ENCODE results near the gene STPG4. TPM values are rescaled to one million over a fixed set of nuclear protein-coding genes. Genes with fewer than 3 reads are reported as not detected.

Gene STPG4
- total RNA-seq, 2 donors from 2014 or later, result 0.15 to 0.42 TPM

DNA sequence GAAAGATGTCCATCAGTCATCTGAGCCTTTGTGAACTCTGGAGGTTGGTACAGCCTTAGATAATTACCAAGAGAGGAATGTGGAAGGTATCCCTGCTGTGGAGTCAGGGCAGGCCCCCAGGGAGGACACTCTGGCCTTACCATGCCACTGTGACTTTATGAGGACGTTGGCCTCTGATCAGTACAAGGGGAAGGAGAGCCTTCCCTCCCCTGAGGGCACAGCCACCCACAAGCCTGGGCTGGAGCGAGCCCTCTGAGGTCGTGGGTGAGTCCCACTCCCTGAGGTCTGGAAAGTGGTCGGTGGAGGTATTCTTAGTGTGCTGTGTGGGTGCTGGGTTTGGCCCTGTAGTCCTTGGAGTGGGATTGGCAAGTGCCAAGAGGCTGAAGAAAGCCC lies 91.6 kb downstream of the STPG4 start:
- Mint-ChIP-seq H3K4me3 (no peak overlapping the region), H3K4me1 (peaks cover 20% of the 10 kb centered on the region), H3K36me3 (ENCODE audit: low read depth) (no peaks in the 10 kb centered on the region), H3K27ac (peak overlapping the region; percentile 41), H3K9me3 (no peaks in the 10 kb centered on the region), H3K27me3 (ENCODE audit: insufficient read depth) (no peaks in the 10 kb centered on the region)
- TF ChIP-seq, protein P1, sequence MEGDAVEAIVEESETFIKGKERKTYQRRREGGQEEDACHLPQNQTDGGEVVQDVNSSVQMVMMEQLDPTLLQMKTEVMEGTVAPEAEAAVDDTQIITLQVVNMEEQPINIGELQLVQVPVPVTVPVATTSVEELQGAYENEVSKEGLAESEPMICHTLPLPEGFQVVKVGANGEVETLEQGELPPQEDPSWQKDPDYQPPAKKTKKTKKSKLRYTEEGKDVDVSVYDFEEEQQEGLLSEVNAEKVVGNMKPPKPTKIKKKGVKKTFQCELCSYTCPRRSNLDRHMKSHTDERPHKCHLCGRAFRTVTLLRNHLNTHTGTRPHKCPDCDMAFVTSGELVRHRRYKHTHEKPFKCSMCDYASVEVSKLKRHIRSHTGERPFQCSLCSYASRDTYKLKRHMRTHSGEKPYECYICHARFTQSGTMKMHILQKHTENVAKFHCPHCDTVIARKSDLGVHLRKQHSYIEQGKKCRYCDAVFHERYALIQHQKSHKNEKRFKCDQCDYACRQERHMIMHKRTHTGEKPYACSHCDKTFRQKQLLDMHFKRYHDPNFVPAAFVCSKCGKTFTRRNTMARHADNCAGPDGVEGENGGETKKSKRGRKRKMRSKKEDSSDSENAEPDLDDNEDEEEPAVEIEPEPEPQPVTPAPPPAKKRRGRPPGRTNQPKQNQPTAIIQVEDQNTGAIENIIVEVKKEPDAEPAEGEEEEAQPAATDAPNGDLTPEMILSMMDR (conservative IDR thresholded peaks at IDR 0.05), result no peak
- DNase-seq, result no peak
- no peaks in the 10 kb centered on the region for H3K9me3 ChIP-seq (ENCODE audit: control insufficient read depth, low read length)
- H3K9ac ChIP-seq (ENCODE audit: extremely low read depth, low read length, poor library complexity, severe bottlenecking), result no peak overlapping the region
- peaks cover 4% of the 10 kb centered on the region for H3K4me1 ChIP-seq (ENCODE audit: control insufficient read depth, insufficient read depth, low read length)
- H3K27ac ChIP-seq (ENCODE audit: low read depth, low read length), result peak overlapping the region; percentile 24
- no peak overlapping the region for H3K4me3 ChIP-seq (ENCODE audit: low read length)
- no peaks in the 10 kb centered on the region for H3K36me3 ChIP-seq (ENCODE audit: control insufficient read depth, insufficient read depth, low read length)
- 89 to 90% methylated on average over 1 to 4 of the region's 4 CpGs for WGBS, 2 experiments (ENCODE audit: insufficient coverage in 1 of 2, insufficient read length in 1 of 2)
- H3K27me3 ChIP-seq (ENCODE audit: control insufficient read depth, insufficient read depth, low read length, poor library complexity, severe bottlenecking), result no peaks in the 10 kb centered on the region

DNA sequence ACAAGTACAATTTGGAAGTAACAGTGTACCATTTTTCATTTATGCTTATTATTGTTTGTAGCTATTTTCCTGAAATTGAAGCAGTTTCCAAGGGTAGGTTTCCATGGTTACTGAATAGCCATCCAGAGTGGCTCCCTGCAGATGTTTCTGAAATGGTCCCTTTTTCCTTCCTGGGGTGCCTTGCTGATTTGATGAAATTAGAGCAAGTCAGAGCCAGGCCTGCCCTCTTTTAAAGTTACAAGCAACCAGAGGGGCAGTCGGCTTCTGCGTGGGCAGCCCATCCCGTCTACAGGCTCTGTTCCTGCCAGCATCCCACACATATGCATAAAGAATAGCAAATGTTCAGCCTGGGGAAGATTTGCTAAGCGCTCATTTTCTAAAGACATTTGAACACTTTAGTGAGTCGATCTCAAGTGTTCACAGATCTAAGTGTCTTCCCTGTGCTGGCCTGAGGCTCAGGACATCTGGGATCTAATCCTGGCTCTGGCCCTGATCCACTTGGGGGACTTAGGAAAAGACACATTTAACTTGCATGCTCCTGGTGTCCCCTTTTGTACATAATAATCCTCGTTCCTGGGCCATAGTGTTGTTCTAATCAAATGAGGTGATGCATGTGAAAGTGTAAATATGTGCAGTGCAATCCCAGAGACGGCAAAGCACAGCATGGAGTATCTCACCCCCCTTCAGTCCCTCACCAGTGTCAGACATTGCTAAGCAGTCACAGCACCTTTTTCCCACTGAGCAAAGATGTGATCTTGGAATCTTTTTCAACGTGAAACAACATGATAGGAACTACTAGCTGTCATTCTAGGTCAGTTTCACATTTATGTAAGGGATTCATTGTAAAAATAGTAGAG lies 92.2 kb downstream of the STPG4 start:
- Mint-ChIP-seq H3K36me3 (ENCODE audit: low read depth) (no peaks in the 10 kb centered on the region), H3K27ac (no peak overlapping the region), H3K27me3 (ENCODE audit: insufficient read depth) (no peaks in the 10 kb centered on the region), H3K4me3 (no peak overlapping the region), H3K4me1 (peaks cover 26% of the 10 kb centered on the region), H3K9me3 (no peaks in the 10 kb centered on the region)
- no peak overlapping the region for H3K9ac ChIP-seq (ENCODE audit: extremely low read depth, low read length, poor library complexity, severe bottlenecking)
- no peaks in the 10 kb centered on the region for H3K36me3 ChIP-seq (ENCODE audit: control insufficient read depth, insufficient read depth, low read length)
- H3K4me3 ChIP-seq (ENCODE audit: low read length), result no peak overlapping the region
- peak overlapping the region; percentile 56 for H3K27ac ChIP-seq (ENCODE audit: low read depth, low read length)
- no peaks in the 10 kb centered on the region for H3K27me3 ChIP-seq (ENCODE audit: control insufficient read depth, insufficient read depth, low read length, poor library complexity, severe bottlenecking)
- DNase-seq, result no peak
- WGBS, 2 experiments (ENCODE audit: insufficient coverage in 1 of 2, insufficient read length in 1 of 2), result 66 to 86% methylated on average over 5 to 8 of the region's 8 CpGs
- TF ChIP-seq, protein P1 (conservative IDR thresholded peaks at IDR 0.05), result no peak
- H3K9me3 ChIP-seq (ENCODE audit: control insufficient read depth, low read length), result no peaks in the 10 kb centered on the region
- peaks cover 4% of the 10 kb centered on the region for H3K4me1 ChIP-seq (ENCODE audit: control insufficient read depth, insufficient read depth, low read length)

DNA sequence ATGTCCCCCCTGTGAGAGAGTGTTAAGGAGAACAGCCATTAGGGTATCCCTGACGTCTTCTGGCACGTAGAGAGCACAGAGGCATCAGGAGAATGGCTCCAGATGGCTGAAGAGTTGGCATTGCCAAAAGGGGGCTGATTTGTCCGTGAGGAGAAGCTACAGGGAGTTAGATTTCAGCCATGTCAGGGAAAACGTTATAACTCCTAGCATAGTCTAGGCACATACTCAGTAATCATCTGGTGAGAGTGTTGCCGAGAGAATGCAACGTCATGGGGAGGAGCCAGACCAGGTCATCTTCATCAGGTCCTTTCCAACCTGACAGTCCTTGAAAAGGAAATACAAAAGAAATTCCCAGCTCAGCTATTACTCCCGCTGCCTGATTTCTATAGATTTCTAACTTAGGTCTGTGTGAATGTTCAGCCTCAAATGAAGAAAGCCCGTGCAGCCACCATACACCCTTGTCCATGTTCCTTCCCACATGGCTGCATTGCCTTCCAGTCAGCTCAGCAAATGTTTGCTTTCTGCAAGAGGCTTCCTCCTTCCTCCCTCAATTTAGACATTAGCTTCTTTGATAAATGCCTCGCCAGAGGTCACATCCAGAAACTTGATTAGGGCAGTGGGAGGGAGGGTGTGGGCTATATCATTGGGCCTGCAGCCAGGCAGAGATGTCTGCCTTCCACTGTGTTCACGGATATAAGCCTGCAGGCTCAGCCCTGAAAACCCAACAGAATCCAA lies 93.0 kb downstream of the STPG4 start:
- DNase-seq, result no peak
- H3K36me3 ChIP-seq (ENCODE audit: control insufficient read depth, insufficient read depth, low read length), result no peaks in the 10 kb centered on the region
- no peaks in the 10 kb centered on the region for H3K9me3 Mint-ChIP-seq
- no peak overlapping the region for H3K27ac Mint-ChIP-seq
- no peak overlapping the region for H3K4me3 ChIP-seq (ENCODE audit: low read length)
- TF ChIP-seq, protein P1 (conservative IDR thresholded peaks at IDR 0.05), result no peak
- H3K4me1 Mint-ChIP-seq, result peaks cover 30% of the 10 kb centered on the region
- H3K27me3 ChIP-seq (ENCODE audit: control insufficient read depth, insufficient read depth, low read length, poor library complexity, severe bottlenecking), result no peaks in the 10 kb centered on the region
- peak overlapping the region; percentile 56 for H3K27ac ChIP-seq (ENCODE audit: low read depth, low read length)
- H3K36me3 Mint-ChIP-seq (ENCODE audit: low read depth), result no peaks in the 10 kb centered on the region
- 88 to 92% methylated on average over 8 to 10 of the region's 10 CpGs for WGBS, 2 experiments (ENCODE audit: insufficient coverage in 1 of 2, insufficient read length in 1 of 2)
- no peak overlapping the region for H3K9ac ChIP-seq (ENCODE audit: extremely low read depth, low read length, poor library complexity, severe bottlenecking)
- H3K4me1 ChIP-seq (ENCODE audit: control insufficient read depth, insufficient read depth, low read length), result peaks cover 4% of the 10 kb centered on the region
- H3K27me3 Mint-ChIP-seq (ENCODE audit: insufficient read depth), result no peaks in the 10 kb centered on the region
- no peak overlapping the region for H3K4me3 Mint-ChIP-seq
- H3K9me3 ChIP-seq (ENCODE audit: control insufficient read depth, low read length), result no peaks in the 10 kb centered on the region
